HL-60 (cell line): ENCODE measurements around the gene NTRK2.

Experiments used
- DNase-seq, 2 experiments: peaks; one replicate each; pipeline ENCODE4 v3.0.0-alpha.2; 2010 to 2020; ENCODE audit warnings: low read depth in 1 of 2, low spot score in 1 of 2
- H3K27ac ChIP-seq: fragments of 250-450 bp; sonication (Bioruptor Pico); replicated peaks from 2 replicates; pipeline ENCODE4 v1.5.1; 2020; ENCODE audit warnings: mild to moderate bottlenecking, moderate library complexity
- H3K27me3 ChIP-seq: fragments of 250-450 bp; sonication (Bioruptor Pico); 2 replicates; pipeline ENCODE4 v1.5.1; 2021; ENCODE audit warnings: mild to moderate bottlenecking, moderate library complexity; ENCODE audit not compliant: insufficient read depth, poor library complexity, severe bottlenecking
- H3K4me3 ChIP-seq: replicated peaks from 2 replicates; pipeline ENCODE4 v1.5.1; 2011; ENCODE audit warnings: mild to moderate bottlenecking, control low read depth, low read length; ENCODE audit not compliant: insufficient read depth
- CTCF ChIP-seq: IDR thresholded peaks from one replicate; pipeline ENCODE4 v1.5.1; 2011; ENCODE audit warnings: low read length, control low read depth, inconsistent platforms; ENCODE audit not compliant: insufficient read depth
- GABPA ChIP-seq: IDR thresholded peaks from 2 replicates; pipeline ENCODE4 v1.6.1; 2012; ENCODE audit warnings: low read depth
- POLR2AphosphoS5 ChIP-seq: IDR thresholded peaks from 2 replicates; pipeline ENCODE4 v1.6.1; 2012; ENCODE audit warnings: low read depth
- REST ChIP-seq: IDR thresholded peaks from 2 replicates; pipeline ENCODE4 v1.6.1; 2012; ENCODE audit warnings: low read depth; ENCODE audit not compliant: insufficient replicate concordance
- SPI1 ChIP-seq: IDR thresholded peaks from 2 replicates; pipeline ENCODE4 v1.6.1; 2012; ENCODE audit warnings: low read depth, mild to moderate bottlenecking, borderline replicate concordance

NTRK2 gene

DNA sequence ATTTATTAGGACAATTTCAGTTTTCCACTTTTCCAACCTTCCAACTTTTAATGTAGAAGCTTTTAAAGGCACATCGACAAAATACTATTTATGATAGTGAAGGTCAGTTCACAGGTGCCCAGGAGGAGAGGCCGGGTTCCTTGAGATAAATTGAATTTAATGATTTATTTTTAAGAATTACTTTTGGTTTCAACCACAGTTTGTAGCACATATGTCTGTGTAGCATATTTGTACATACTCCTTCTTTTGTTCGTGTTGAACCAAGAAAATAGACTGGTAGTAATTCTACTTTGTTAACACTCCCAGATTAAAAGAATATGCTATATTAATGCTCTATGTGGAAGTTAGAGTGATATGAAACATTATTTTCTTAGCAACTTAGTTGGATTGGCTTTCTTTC, 46.7 kb downstream of the NTRK2 start:
- H3K27me3 ChIP-seq, result peaks cover 2% of the 10 kb centered on the region
- no peak overlapping the region for H3K4me3 ChIP-seq
- TF ChIP-seq CTCF (no peak), GABPA (no peak), POLR2AphosphoS5 (no peak), SPI1 (no peak), REST (no peak)
- no peak for DNase-seq
- H3K27ac ChIP-seq, result no peak overlapping the region

- no peak overlapping the region for H3K27ac ChIP-seq
- DNase-seq, result no peak
- TF ChIP-seq CTCF, result no peak
- TF ChIP-seq POLR2AphosphoS5, result no peak
- TF ChIP-seq REST, result no peak
- no peak for TF ChIP-seq GABPA
- TF ChIP-seq SPI1, result no peak
- no peaks in the 10 kb centered on the region for H3K27me3 ChIP-seq
- H3K4me3 ChIP-seq, result no peak overlapping the region
Measured at GRCh38 chr9:84718476-84718875, 48.9 kb downstream of the NTRK2 start.

DNA sequence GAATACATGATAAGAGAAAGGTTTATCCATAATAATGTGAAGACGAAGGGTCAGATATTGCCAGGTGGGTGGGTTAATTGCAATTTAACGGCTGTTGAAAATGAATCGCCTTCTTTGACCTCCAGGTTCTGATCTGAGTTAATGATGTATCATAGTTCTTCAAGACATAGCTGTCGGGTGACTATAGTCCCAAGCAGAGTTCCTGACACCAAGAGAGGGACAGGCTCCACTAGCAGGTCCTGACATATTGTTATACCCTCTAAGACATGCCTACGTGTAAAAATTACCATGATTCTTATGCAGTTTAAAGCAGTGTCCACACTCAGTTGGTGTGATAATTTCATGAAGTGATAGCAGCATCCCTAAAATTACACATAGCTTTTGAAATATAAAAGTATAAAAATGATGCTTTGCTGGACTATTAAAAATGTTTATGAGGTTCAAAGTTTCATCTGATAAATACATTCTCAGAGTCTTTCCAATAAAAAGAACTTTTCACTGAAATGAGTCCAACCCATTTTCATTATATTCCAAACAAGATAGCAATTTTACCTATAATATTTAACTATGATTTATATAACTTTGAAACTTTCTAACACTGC, 53.0 kb downstream of the NTRK2 start:
- H3K27ac ChIP-seq, result no peak overlapping the region
- no peak for DNase-seq
- TF ChIP-seq SPI1 (no peak), CTCF (no peak)
- no peaks in the 10 kb centered on the region for H3K27me3 ChIP-seq
- no peak overlapping the region for H3K4me3 ChIP-seq

- Histone ChIP-seq H3K4me3 (no peak overlapping the region), H3K27me3 (no peaks in the 10 kb centered on the region), H3K27ac (no peak overlapping the region)
- DNase-seq, result no peak
- TF ChIP-seq POLR2AphosphoS5, result no peak
- TF ChIP-seq SPI1, result no peak
- TF ChIP-seq CTCF, result no peak
- TF ChIP-seq REST, result no peak
Measured at GRCh38 chr9:84723426-84723825, 53.9 kb downstream of the NTRK2 start.
